Ammon's horn (tissue), 1 donor: ENCODE measurements around the gene PSMA6.
"Not testable (repeated sequence)": the region's sequence is repeated elsewhere in the genome, so short reads cannot be mapped to it uniquely, and the experiment has no call there.

ENCODE experiments used
- DNase-seq: peaks from one replicate; pipeline ENCODE4 v3.0.0-alpha.2; 2016; ENCODE audit warnings: low spot score

PSMA6 gene

GRCh38 chr14:35326375-35326774 is 34.2 kb downstream of the PSMA6 start:
- DNase-seq, result no peak

GRCh38 chr14:35331605-35332516 is 39.7 kb downstream of the PSMA6 start:
- DNase-seq, result no peak

- DNase-seq, result no peak
Measured at GRCh38 chr14:35332517-35333263, 40.5 kb downstream of the PSMA6 start.

GRCh38 chr14:35333264-35333730 is 41.1 kb downstream of the PSMA6 start:
- DNase-seq, result no peak

GRCh38 chr14:35333797-35334743 is 41.9 kb downstream of the PSMA6 start:
- no peak for DNase-seq

- no peak for DNase-seq
Measured at GRCh38 chr14:35335388-35336092, 43.4 kb downstream of the PSMA6 start.

- DNase-seq, result not testable (repeated sequence)
Measured at GRCh38 chr14:35336171-35336493, 44.0 kb downstream of the PSMA6 start.

GRCh38 chr14:35336494-35337268 is 44.5 kb downstream of the PSMA6 start:
- peak; percentile 74 for DNase-seq

GRCh38 chr14:35337269-35338255 is 45.4 kb downstream of the PSMA6 start:
- no peak for DNase-seq

GRCh38 chr14:35338731-35339405 is 46.7 kb downstream of the PSMA6 start:
- DNase-seq, result no peak

GRCh38 chr14:35339761-35340406 is 47.7 kb downstream of the PSMA6 start:
- peak; percentile 63 for DNase-seq

- no peak for DNase-seq
Measured at GRCh38 chr14:35340616-35341453, 48.7 kb downstream of the PSMA6 start.

GRCh38 chr14:35341454-35341750 is 49.2 kb downstream of the PSMA6 start:
- no peak for DNase-seq

GRCh38 chr14:35341751-35342488 is 49.7 kb downstream of the PSMA6 start:
- DNase-seq, result peak; percentile 99

- DNase-seq, result no peak
Measured at GRCh38 chr14:35342489-35343010, 50.4 kb downstream of the PSMA6 start.

GRCh38 chr14:35343702-35344101 is 51.5 kb downstream of the PSMA6 start:
- DNase-seq, result no peak
